ENCODE results near the gene CERCAM. TPM values are rescaled to one million over a fixed set of nuclear protein-coding genes. Genes with fewer than 3 reads are reported as not detected.
"Not testable (repeated sequence)": the region's sequence is repeated elsewhere in the genome, so short reads cannot be mapped to it uniquely, and the experiment has no call there.

CERCAM gene
- total and polyA plus RNA-seq, 7 donors = 1.7 to 6.5 (median 2.5) TPM

DNA sequence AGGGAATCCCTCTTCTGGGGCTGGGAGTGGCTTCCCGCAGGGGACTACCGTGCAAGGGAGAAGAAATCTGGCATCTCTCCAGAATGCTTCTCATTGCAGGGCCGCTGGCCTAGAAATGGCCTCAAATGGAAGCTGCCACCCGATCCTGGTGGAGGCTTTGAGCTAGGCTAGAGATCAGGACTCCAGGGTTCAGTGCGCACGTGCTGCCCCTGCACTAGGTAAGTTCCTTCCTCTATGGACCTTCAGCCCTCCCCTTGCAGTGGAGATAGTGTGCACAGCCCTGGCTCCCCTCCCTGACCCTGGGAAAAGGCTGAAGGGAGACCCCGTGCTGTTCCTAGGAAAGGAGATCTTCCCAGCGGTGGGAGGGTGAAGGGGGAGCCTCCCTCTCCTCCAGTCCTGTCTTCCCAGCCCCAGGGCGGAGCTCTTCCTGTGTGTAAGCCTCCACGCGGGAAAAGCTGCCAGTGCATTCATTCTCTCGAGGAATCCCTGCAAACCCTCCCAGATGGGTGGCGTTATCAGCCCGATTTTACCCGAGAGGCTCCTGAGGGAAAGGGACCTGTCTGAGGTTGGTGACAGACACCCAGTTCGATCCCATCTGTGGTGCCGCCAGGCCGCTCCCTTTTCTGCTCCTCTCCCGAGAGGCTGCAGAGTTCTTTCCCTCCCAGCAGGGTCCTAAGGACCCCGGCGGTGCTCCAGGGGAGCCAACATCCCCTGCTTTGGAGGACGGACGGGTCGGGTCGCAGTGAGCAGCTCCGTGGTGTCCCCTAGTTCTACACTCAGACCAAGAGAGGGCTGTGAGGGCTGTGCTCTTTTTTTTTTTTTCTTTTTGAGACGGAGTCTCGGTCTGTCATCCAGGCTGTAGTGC lies 1.4 kb upstream of the CERCAM start:
- peaks cover 0 to 27% (median 7%) of the 10 kb centered on the region in 3 donors for H3K27me3 ChIP-seq (ENCODE audit: insufficient read depth in 3 of 3, low read length in 2 of 3)
- H3K27ac ChIP-seq = no peak overlapping the region
- no peak for DNase-seq
- H3K4me1 ChIP-seq = peaks cover 12% of the 10 kb centered on the region
- intact Hi-C loops (cut with DNase I) = loop anchor here in 1 of 2 donors (10.0 kb wide), 1 partner anchor 124 kb away; no protein-coding TSS in a partner anchor
- H3K4me3 ChIP-seq = peak overlapping the region; percentile 81
- H3K9me3 ChIP-seq = no peaks in the 10 kb centered on the region
- no peaks in the 10 kb centered on the region for H3K36me3 ChIP-seq (ENCODE audit: insufficient read depth in 1 of 2, low read depth in 1 of 2)
- TF ChIP-seq, protein P1, sequence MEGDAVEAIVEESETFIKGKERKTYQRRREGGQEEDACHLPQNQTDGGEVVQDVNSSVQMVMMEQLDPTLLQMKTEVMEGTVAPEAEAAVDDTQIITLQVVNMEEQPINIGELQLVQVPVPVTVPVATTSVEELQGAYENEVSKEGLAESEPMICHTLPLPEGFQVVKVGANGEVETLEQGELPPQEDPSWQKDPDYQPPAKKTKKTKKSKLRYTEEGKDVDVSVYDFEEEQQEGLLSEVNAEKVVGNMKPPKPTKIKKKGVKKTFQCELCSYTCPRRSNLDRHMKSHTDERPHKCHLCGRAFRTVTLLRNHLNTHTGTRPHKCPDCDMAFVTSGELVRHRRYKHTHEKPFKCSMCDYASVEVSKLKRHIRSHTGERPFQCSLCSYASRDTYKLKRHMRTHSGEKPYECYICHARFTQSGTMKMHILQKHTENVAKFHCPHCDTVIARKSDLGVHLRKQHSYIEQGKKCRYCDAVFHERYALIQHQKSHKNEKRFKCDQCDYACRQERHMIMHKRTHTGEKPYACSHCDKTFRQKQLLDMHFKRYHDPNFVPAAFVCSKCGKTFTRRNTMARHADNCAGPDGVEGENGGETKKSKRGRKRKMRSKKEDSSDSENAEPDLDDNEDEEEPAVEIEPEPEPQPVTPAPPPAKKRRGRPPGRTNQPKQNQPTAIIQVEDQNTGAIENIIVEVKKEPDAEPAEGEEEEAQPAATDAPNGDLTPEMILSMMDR (IDR thresholded peaks at IDR 0.05) = no peak
- ATAC-seq = no peak
- WGBS, 3 donors = 25 to 29% (median 27%) methylated on average over 25 to 28 of the region's 28 CpGs

DNA sequence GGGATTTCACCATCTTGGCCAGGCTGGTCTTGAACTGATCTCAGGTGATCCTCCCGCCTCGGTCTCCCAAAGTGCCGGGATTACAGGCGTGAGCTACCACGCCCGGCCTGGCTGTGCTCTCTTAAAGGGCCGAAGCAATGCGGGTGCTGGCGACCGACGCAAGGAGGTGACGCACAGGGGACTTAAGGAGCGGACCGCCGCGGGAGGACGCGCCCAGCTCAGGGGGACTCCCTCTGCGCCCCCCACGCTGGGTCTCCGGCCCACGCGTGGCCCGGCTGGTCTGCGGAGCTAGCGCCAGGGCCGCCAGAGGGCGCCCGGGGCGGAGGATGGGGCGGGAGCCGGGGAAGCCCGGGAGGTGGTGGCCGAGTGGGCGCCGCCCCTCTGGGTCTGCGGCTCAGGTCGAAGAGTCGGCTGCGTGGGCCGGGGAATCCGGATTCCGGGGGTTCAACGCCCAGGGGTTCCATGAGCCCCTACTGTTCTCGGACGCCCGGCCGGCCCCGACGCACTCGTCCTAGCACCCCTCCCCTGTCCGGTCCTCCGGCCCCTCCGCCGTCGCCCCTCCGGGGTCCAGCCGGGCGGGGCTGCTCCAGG lies 502 bp upstream of the CERCAM start:
- Histone ChIP-seq H3K9me3 (no peaks in the 10 kb centered on the region), H3K27me3 (ENCODE audit: insufficient read depth in 3 of 3, low read length in 2 of 3) (peaks cover 0 to 18% (median 6%) of the 10 kb centered on the region in 3 donors), H3K27ac (peak overlapping the region; percentile 25), H3K36me3 (ENCODE audit: insufficient read depth in 1 of 2, low read depth in 1 of 2) (no peaks in the 10 kb centered on the region), H3K4me3 (peak overlapping the region; percentile 81), H3K4me1 (peaks cover 12% of the 10 kb centered on the region)
- WGBS, 3 donors = 0 to 1% (median 0%) methylated on average over 23 to 59 of the region's 59 CpGs
- DNase-seq (peak; percentile 77 to 84), ATAC-seq (peak; percentile 85 to 94 (median 88))
- TF ChIP-seq, protein P1 (IDR thresholded peaks at IDR 0.05) = peak; percentile 82
- intact Hi-C loops (cut with DNase I) = no loop called here

DNA sequence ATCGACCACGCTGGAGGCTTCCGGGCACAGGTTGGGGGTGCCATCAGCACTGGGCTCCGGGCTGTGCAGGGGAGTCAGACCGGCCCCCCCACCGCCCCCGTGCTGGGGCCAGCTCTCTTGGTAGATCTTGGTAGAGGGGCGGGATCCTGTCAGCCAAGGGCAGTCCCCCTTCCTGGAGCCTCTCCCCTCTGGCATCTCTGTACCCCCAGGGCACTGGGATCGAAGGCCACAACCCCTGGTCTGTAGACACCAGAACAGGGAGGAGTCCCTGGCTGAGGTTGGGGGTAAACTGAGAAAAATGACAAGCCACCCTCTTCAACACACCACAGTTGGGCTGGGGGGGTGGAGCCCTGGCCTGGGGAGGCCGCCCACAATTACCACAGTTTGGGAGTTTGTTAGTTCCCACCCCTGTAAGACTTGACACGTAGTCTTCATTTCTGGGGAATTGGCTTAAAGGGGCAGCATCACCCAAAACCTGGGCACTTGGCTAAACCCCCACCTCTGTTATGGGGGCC lies 882 bp downstream of the CERCAM start:
- Histone ChIP-seq H3K36me3 (ENCODE audit: insufficient read depth in 1 of 2, low read depth in 1 of 2) (no peaks in the 10 kb centered on the region), H3K4me3 (peak overlapping the region; percentile 81), H3K9me3 (no peaks in the 10 kb centered on the region), H3K27ac (no peak overlapping the region), H3K27me3 (ENCODE audit: insufficient read depth in 3 of 3, low read length in 2 of 3) (peaks cover 0 to 8% (median 0%) of the 10 kb centered on the region in 3 donors), H3K4me1 (peaks cover 12% of the 10 kb centered on the region)
- DNase-seq (peak; percentile 43 to 64), ATAC-seq (peak in 1 of 4 donors; percentile 18)
- intact Hi-C loops (cut with DNase I) = no loop called here
- 42 to 54% (median 49%) methylated on average over 11 of the region's 11 CpGs for WGBS, 3 donors
- TF ChIP-seq, protein P1 (IDR thresholded peaks at IDR 0.05) = no peak

DNA sequence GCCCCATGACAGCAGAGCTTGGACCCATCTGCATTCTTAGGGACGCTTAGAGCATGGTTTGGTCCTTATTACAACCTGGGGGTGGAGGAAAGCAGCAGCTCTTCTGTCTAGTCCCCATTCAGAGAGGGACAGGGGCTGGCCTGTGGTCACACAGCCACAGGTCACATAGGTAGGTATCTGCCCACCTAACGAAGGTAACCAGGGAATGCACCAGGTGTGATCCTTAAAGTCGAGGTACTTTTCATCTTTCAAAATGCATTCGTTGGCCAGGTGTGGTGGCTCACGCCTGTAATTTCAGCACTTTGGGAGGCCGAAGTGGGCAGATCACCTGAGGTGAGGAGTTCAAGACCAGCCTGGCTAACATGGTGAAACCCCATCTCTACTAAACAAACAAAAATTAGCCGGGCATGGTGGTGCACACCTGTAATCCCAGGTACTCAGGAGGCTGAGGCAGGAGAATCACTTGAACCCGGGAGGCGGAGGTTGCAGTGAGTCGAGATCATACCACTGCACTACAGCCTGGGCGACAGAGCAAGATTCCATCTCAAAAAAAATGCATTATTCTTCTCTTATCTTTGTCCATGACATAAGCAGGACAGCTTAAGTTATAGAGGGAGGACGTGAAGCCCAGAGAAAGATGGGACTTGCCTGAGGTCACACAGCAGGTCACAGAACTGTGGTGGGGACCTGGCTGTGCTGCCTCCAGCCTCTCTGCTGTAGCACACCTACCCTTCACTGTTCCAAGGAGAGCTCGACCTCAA lies 1.5 kb downstream of the CERCAM start:
- DNase-seq; H3K9me3 ChIP-seq; H3K27ac ChIP-seq; intact Hi-C loops (cut with DNase I); H3K27me3 ChIP-seq (ENCODE audit: insufficient read depth in 3 of 3, low read length in 2 of 3); H3K36me3 ChIP-seq (ENCODE audit: insufficient read depth in 1 of 2, low read depth in 1 of 2); H3K4me3 ChIP-seq; ATAC-seq: not testable (repeated sequence)
- peaks cover 12% of the 10 kb centered on the region for H3K4me1 ChIP-seq
- 90 to 92% (median 92%) methylated on average over 13 of the region's 13 CpGs for WGBS, 3 donors

All from psoas muscle (tissue), 8 donors.